Panc1 (cell line): ENCODE measurements around the gene SLC30A7.
A peak's percentile ranks its signal among the peaks of the same experiment; 100 is the strongest.

Experiments
- POLR2AphosphoS5 ChIP-seq: IDR thresholded peaks from 2 replicates; pipeline ENCODE4 v1.6.1; 2012; ENCODE audit warnings: mild to moderate bottlenecking, low read depth, low read length, moderate library complexity
- SIN3A ChIP-seq: IDR thresholded peaks from 2 replicates; pipeline ENCODE4 v1.6.1; 2012; ENCODE audit warnings: low read depth, mild to moderate bottlenecking, low read length, moderate library complexity, borderline replicate concordance; ENCODE audit not compliant: insufficient read depth
- TCF7L2 ChIP-seq: IDR thresholded peaks from 2 replicates; pipeline ENCODE4 v1.6.1; 2011; ENCODE audit warnings: mild to moderate bottlenecking, low read depth, low read length, inconsistent platforms
- TF ChIP-seq, protein P1 (sequence below), 2 experiments: IDR thresholded peaks; 2 replicates each; pipeline ENCODE4 v1.6.1; 2011 to 2012; ENCODE audit warnings: low read depth in 2 of 2, control low read depth in 1 of 2, low read length in 1 of 2, mild to moderate bottlenecking in 1 of 2, moderate library complexity in 1 of 2; ENCODE audit not compliant: insufficient read depth in 1 of 2
- TF ChIP-seq, protein P2 (sequence below): fragments of 450-650 bp; IDR thresholded peaks from 2 replicates; pipeline ENCODE4 v1.5.1; 2017; ENCODE audit warnings: mild to moderate bottlenecking

DNA sequence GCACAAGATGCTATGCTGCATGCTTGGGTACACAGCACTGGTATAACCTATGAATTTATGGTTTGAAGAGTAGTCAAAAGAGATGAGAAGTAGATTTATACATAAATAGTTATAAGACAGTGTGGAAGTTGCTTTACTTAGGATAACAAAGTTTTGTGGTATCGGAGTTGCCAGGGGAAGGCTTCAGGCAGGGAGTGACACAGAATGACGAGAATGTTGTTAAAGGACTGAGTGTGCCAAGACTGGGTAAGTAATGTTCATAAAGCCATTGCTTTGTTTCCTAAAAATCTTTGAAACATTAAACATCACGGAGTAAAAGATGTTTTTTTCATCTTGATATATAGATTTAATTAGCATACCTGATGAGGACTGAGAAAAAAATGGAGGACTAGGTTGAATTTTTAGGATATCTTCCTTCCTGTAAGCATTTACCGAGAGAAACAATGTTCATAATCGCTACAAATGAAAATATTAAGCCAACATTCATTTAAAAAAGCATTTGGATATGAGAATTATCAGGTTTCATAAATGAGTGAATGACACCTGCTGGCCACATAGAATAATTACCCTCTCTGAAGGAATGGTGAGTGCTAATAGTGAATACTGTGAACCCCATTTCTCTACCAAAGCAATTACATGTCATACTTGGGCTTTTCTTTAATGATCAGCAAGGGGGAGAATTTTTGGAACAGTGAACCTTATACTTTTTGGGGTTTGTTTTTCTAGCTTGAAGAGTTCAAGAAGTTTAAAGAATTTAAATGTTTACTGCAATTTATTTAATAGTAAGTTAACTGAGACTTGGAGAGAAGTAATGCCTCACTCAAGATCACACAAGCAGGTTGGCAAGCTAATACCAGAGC lies 29.6 kb upstream of the SLC30A7 start:
- TF ChIP-seq, protein P1, sequence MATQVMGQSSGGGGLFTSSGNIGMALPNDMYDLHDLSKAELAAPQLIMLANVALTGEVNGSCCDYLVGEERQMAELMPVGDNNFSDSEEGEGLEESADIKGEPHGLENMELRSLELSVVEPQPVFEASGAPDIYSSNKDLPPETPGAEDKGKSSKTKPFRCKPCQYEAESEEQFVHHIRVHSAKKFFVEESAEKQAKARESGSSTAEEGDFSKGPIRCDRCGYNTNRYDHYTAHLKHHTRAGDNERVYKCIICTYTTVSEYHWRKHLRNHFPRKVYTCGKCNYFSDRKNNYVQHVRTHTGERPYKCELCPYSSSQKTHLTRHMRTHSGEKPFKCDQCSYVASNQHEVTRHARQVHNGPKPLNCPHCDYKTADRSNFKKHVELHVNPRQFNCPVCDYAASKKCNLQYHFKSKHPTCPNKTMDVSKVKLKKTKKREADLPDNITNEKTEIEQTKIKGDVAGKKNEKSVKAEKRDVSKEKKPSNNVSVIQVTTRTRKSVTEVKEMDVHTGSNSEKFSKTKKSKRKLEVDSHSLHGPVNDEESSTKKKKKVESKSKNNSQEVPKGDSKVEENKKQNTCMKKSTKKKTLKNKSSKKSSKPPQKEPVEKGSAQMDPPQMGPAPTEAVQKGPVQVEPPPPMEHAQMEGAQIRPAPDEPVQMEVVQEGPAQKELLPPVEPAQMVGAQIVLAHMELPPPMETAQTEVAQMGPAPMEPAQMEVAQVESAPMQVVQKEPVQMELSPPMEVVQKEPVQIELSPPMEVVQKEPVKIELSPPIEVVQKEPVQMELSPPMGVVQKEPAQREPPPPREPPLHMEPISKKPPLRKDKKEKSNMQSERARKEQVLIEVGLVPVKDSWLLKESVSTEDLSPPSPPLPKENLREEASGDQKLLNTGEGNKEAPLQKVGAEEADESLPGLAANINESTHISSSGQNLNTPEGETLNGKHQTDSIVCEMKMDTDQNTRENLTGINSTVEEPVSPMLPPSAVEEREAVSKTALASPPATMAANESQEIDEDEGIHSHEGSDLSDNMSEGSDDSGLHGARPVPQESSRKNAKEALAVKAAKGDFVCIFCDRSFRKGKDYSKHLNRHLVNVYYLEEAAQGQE (IDR thresholded peaks at IDR 0.05; ENCODE audit: insufficient read depth in 1 of 2, low read depth in 2 of 2, low read length in 1 of 2): no peak
- TF ChIP-seq, protein P2, sequence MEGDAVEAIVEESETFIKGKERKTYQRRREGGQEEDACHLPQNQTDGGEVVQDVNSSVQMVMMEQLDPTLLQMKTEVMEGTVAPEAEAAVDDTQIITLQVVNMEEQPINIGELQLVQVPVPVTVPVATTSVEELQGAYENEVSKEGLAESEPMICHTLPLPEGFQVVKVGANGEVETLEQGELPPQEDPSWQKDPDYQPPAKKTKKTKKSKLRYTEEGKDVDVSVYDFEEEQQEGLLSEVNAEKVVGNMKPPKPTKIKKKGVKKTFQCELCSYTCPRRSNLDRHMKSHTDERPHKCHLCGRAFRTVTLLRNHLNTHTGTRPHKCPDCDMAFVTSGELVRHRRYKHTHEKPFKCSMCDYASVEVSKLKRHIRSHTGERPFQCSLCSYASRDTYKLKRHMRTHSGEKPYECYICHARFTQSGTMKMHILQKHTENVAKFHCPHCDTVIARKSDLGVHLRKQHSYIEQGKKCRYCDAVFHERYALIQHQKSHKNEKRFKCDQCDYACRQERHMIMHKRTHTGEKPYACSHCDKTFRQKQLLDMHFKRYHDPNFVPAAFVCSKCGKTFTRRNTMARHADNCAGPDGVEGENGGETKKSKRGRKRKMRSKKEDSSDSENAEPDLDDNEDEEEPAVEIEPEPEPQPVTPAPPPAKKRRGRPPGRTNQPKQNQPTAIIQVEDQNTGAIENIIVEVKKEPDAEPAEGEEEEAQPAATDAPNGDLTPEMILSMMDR: peak; percentile 48; the same call in 1 of the 2 replicates
- no peak for TF ChIP-seq TCF7L2
- TF ChIP-seq POLR2AphosphoS5: no peak
- TF ChIP-seq SIN3A: no peak
